ENCODE measurements around the gene C3orf22. TPM values are rescaled to one million over a fixed set of nuclear protein-coding genes. Genes with fewer than 3 reads are reported as not detected.

C3orf22 gene
- polyA plus RNA-seq, 1 donor (not counting 4 experiments of a cell fraction or from before 2014, with no cell fraction given), result not detected

GRCh38 chr3:126507886-126508285, 50.8 kb downstream of the C3orf22 start:
- peaks cover 14% of the 10 kb centered on the region for H3K4me1 ChIP-seq (ENCODE audit: control insufficient read depth, extremely low read depth, insufficient read depth, low read length)
- H3K27me3 ChIP-seq (ENCODE audit: control insufficient read depth, extremely low read depth, insufficient read depth, low read length), result peaks cover 17% of the 10 kb centered on the region
- H3K4me2 ChIP-seq (ENCODE audit: control insufficient read depth, extremely low read depth, insufficient read depth, low read depth, low read length), result no peak overlapping the region
- H3K79me2 ChIP-seq (ENCODE audit: control insufficient read depth, insufficient read depth, low read length), result no peaks in the 10 kb centered on the region
- FAIRE-seq (no peak), DNase-seq (ENCODE audit: low read depth, low spot score) (no peak)
- H3K9me3 ChIP-seq (ENCODE audit: control insufficient read depth, low read depth, low read length), result no peaks in the 10 kb centered on the region
- H3K9ac ChIP-seq (ENCODE audit: control insufficient read depth, extremely low read depth, insufficient read depth, low read length), result no peak overlapping the region
- TF ChIP-seq CTCF (optimal IDR thresholded peaks at IDR 0.05 in 1 of 3, IDR thresholded peaks at IDR 0.05 in 1 of 3, conservative IDR thresholded peaks at IDR 0.05 in 1 of 3; ENCODE audit: extremely low read depth in 1 of 3, insufficient read depth in 2 of 3, low read length in 3 of 3), result no peak
- TF ChIP-seq EZH2 (IDR thresholded peaks at IDR 0.05; ENCODE audit: low read length), result no peak
- no peaks in the 10 kb centered on the region for H4K20me1 ChIP-seq (ENCODE audit: control insufficient read depth, extremely low read depth, insufficient read depth, low read length)
- H3K9me1 ChIP-seq (ENCODE audit: control insufficient read depth, extremely low read depth, insufficient read depth, low read length), result no peaks in the 10 kb centered on the region
- no peak overlapping the region for H2AFZ ChIP-seq (ENCODE audit: control insufficient read depth, low read length)
- H3K36me3 ChIP-seq (ENCODE audit: control insufficient read depth in 2 of 2, extremely low read depth in 1 of 2, insufficient read depth in 2 of 2, low read length in 2 of 2), result no peaks in the 10 kb centered on the region
- H3K27ac ChIP-seq (ENCODE audit: control insufficient read depth, insufficient read depth, low read length), result no peak overlapping the region
- H3K4me3 ChIP-seq (ENCODE audit: control insufficient read depth in 2 of 3, extremely low read depth in 1 of 3, insufficient read depth in 2 of 3, low read depth in 1 of 3, low read length in 3 of 3), result no peak overlapping the region
- dilution Hi-C loops (cut with MboI; ENCODE audit: extremely low pct_ligation_motif_present, low sequenced_read_pairs), result no loop called here

- H3K4me2 ChIP-seq (ENCODE audit: control insufficient read depth, extremely low read depth, insufficient read depth, low read depth, low read length), result no peak overlapping the region
- no peak overlapping the region for H3K4me3 ChIP-seq (ENCODE audit: control insufficient read depth in 2 of 3, extremely low read depth in 1 of 3, insufficient read depth in 2 of 3, low read depth in 1 of 3, low read length in 3 of 3)
- no peak for TF ChIP-seq CTCF (optimal IDR thresholded peaks at IDR 0.05 in 1 of 3, IDR thresholded peaks at IDR 0.05 in 1 of 3, conservative IDR thresholded peaks at IDR 0.05 in 1 of 3; ENCODE audit: extremely low read depth in 1 of 3, insufficient read depth in 2 of 3, low read length in 3 of 3)
- no peak for TF ChIP-seq EZH2 (IDR thresholded peaks at IDR 0.05; ENCODE audit: low read length)
- H3K9ac ChIP-seq (ENCODE audit: control insufficient read depth, extremely low read depth, insufficient read depth, low read length), result no peak overlapping the region
- H3K9me3 ChIP-seq (ENCODE audit: control insufficient read depth, low read depth, low read length), result no peaks in the 10 kb centered on the region
- FAIRE-seq (no peak), DNase-seq (ENCODE audit: low read depth, low spot score) (no peak)
- H3K79me2 ChIP-seq (ENCODE audit: control insufficient read depth, insufficient read depth, low read length), result no peaks in the 10 kb centered on the region
- no peaks in the 10 kb centered on the region for H4K20me1 ChIP-seq (ENCODE audit: control insufficient read depth, extremely low read depth, insufficient read depth, low read length)
- dilution Hi-C loops (cut with MboI; ENCODE audit: extremely low pct_ligation_motif_present, low sequenced_read_pairs), result no loop called here
- no peak overlapping the region for H3K27ac ChIP-seq (ENCODE audit: control insufficient read depth, insufficient read depth, low read length)
- H3K27me3 ChIP-seq (ENCODE audit: control insufficient read depth, extremely low read depth, insufficient read depth, low read length), result peaks cover 17% of the 10 kb centered on the region
- no peaks in the 10 kb centered on the region for H3K36me3 ChIP-seq (ENCODE audit: control insufficient read depth in 2 of 2, extremely low read depth in 1 of 2, insufficient read depth in 2 of 2, low read length in 2 of 2)
- no peak overlapping the region for H2AFZ ChIP-seq (ENCODE audit: control insufficient read depth, low read length)
- H3K4me1 ChIP-seq (ENCODE audit: control insufficient read depth, extremely low read depth, insufficient read depth, low read length), result peaks cover 3% of the 10 kb centered on the region
- no peaks in the 10 kb centered on the region for H3K9me1 ChIP-seq (ENCODE audit: control insufficient read depth, extremely low read depth, insufficient read depth, low read length)
Measured at GRCh38 chr3:126503701-126504100, 55.0 kb downstream of the C3orf22 start.
